Measurements from ENCODE around the gene EYA4. TPM values are rescaled to one million over a fixed set of nuclear protein-coding genes. Genes with fewer than 3 reads are reported as not detected.

EYA4 gene
- total RNA-seq, result not detected

GRCh38 chr6:133241086-133241900, at the start of gene EYA4:
EYA4 (plus strand) TSS chr6:133241357; CDS start chr6:133274781, 33,424 bp downstream.

Measured in melanocyte of skin (primary cell).